Astrocyte (in vitro differentiated cells and primary cell): ENCODE measurements around the gene PNLIP. TPM values are rescaled to one million over a fixed set of nuclear protein-coding genes. Genes with fewer than 3 reads are reported as not detected.

Experiments
- total RNA-seq: library from RNA; stranded (reverse); gene quantifications from 2 replicates; pipeline ENCODE4 v1.2.1, GENCODE V29; 2021

Gene PNLIP
- total RNA-seq, 1 donor from 2014 or later, result not detected

Other genes with a start within 250 kb of the PNLIP start
- not detected in 2 replicates for gene CCDC172, start 221.5 kb upstream of the PNLIP start, total RNA-seq
- not detected in 2 replicates for gene PNLIPRP3, start 118.1 kb upstream of the PNLIP start, total RNA-seq
- gene PNLIPRP1, start 45.0 kb downstream of the PNLIP start, total RNA-seq, result not detected in 2 replicates
- not detected in 2 replicates for gene PNLIPRP2, start 75.0 kb downstream of the PNLIP start, total RNA-seq
- 7.9 and 11.1 TPM in 2 replicates for gene HSPA12A, start 196.6 kb downstream of the PNLIP start, total RNA-seq